NCI-H187 treated with DMSO at 0.1 percent for 48 hours (cell line): ENCODE data around the gene ZNF30.
"Not testable (repeated sequence)": the region's sequence is repeated elsewhere in the genome, so short reads cannot be mapped to it uniquely, and the experiment has no call there.

Experiments used
- DNase-seq: peaks from one replicate; lab custom pipeline; 2025; lab: John Stamatoyannopoulos, UW

ZNF30 gene

DNA sequence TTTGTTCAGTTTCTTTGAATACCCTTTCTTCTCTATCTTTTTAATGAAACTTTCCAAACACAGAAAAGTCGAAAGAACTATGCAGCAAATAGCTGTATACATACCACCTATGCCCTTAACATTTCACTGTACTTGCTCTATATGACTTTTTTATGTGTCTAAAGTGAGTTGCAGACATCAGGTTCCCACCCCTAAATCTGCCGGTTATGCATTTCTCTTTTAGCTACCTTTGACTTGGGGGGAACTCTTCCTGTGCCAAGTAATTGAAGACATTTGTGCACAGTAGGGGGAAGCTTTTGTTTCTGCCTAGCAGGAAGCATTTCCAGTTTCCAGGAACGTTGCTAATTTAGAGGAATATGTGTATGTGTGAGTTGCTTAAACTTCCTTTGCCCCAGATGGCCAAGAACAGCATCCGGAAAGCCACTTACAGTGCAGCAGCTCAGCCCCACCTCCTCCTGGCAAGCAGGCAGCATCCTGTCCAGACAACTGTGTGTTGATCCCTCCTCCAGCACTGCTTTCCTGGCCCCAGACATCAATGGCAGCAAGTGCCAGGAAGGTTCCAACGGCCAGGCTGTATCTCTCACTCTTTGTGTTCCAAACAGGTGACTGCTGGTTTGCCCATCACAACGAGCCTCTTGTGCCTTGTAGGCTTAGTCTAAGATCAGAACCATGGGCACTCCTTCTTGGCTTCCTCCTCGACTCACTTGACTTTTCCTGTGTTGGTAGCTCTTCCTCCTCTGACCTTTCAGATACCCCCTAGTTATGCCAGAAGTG lies 58.7 kb downstream of the ZNF30 start:
- no peak for DNase-seq

- DNase-seq, result no peak
Measured at GRCh38 chr19:34988119-34988518, 61.4 kb downstream of the ZNF30 start.

GRCh38 chr19:34989298-34989697 lies 62.6 kb downstream of the ZNF30 start:
- no peak for DNase-seq

DNA sequence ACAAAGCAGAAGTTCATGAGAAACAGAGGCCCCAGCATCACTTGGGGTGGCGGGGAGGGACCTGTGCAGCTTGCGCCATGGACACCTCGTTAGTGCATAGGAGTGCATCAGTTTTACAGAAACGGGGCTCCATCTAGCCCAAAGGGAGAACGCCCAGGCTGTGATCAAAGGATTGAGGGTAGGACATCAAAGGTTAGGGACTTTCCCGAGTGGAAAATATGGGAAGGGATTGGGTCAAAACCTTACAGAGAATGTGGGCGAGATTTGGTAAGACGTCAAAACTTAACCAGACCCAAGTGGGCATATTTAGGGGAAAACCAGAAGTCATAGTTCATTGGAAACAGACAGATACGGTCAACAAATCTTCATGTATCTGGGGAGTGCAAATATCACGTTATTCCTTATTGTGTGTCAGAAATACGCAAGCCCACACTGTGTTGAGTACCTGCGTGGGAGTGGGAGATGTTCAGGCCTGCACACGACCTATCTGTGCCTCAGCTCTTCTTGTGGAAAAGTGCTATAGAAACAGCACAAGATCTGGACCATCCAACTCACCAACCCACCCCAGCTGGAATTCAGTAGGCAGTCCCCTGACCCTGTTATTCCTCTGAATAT lies 64.0 kb downstream of the ZNF30 start:
- DNase-seq, result no peak

GRCh38 chr19:34991542-34992333 lies 65.0 kb downstream of the ZNF30 start:
- DNase-seq, result no peak

GRCh38 chr19:34992582-34992981 lies 65.9 kb downstream of the ZNF30 start:
- not testable (repeated sequence) for DNase-seq

GRCh38 chr19:34994286-34994642 lies 67.6 kb downstream of the ZNF30 start:
- DNase-seq, result no peak
